Esophagus squamous epithelium (tissue), 4 donors: ENCODE data around the gene FRMPD4.

ENCODE experiments used
- POLR2A ChIP-seq, 4 donors: fragments of 450-650 bp; IDR thresholded peaks; one replicate each; pipeline ENCODE4 v1.6.1; 2017; ENCODE audit warnings: antibody characterized with exemption in 4 of 4, mild to moderate bottlenecking in 4 of 4, moderate library complexity in 3 of 4
- TF ChIP-seq, protein P1 (sequence below), 6 experiments: fragments of 450-650 bp in 4 of 6; fragments of 200-600 bp in 2 of 6; sonication (generic) in 2 of 6; IDR thresholded peaks; one replicate each; pipeline ENCODE4 v1.5.1; 2016 to 2019; ENCODE audit warnings: antibody characterized with exemption in 6 of 6, mild to moderate bottlenecking in 4 of 6, moderate library complexity in 4 of 6

DNA sequence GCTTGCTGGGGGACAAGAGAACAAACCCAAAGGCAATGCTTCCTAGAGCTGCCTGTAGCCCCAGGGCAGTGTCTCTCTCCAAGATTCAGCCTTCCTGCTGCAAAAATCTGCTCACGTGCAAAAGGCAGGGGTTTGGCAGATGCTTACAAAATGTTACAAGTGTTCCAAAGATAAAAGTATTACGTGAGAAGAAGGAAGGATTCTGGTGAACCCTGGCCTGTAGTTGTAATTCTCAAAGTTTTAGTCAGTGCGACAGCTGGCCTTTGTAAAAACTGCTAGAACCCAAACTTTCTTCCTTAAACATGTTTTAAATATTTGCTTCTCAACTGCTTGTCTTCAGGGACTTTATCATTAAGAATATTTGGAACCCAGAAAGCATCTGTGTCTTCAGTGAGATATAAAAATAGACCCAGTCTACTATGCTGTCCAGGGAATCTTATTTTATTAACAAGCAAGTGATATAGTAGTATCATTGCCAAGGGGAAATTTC lies 232.3 kb downstream of the FRMPD4 start:
- TF ChIP-seq, protein P1, sequence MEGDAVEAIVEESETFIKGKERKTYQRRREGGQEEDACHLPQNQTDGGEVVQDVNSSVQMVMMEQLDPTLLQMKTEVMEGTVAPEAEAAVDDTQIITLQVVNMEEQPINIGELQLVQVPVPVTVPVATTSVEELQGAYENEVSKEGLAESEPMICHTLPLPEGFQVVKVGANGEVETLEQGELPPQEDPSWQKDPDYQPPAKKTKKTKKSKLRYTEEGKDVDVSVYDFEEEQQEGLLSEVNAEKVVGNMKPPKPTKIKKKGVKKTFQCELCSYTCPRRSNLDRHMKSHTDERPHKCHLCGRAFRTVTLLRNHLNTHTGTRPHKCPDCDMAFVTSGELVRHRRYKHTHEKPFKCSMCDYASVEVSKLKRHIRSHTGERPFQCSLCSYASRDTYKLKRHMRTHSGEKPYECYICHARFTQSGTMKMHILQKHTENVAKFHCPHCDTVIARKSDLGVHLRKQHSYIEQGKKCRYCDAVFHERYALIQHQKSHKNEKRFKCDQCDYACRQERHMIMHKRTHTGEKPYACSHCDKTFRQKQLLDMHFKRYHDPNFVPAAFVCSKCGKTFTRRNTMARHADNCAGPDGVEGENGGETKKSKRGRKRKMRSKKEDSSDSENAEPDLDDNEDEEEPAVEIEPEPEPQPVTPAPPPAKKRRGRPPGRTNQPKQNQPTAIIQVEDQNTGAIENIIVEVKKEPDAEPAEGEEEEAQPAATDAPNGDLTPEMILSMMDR (IDR thresholded peaks at IDR 0.05): no peak
- TF ChIP-seq POLR2A (IDR thresholded peaks at IDR 0.05): no peak
